GM23248 (cell line): ENCODE data around the gene MTRF1. TPM values are rescaled to one million over a fixed set of nuclear protein-coding genes. Genes with fewer than 3 reads are reported as not detected.
"Not testable (repeated sequence)": the region's sequence is repeated elsewhere in the genome, so short reads cannot be mapped to it uniquely, and the experiment has no call there.

Experiments used
- DNase-seq: peaks from one replicate; pipeline ENCODE4 v3.0.0-alpha.2; 2015
- H2AFZ ChIP-seq: fragments of 200-600 bp; sonication (generic); 2 replicates; pipeline ENCODE4 v1.6.1; 2016; ENCODE audit warnings: antibody characterized with exemption
- H3F3A ChIP-seq: fragments of 200-600 bp; sonication (generic); 2 replicates; pipeline ENCODE4 v1.6.1; 2016; ENCODE audit warnings: mild to moderate bottlenecking, antibody characterized with exemption, mixed run types; ENCODE audit not compliant: insufficient read depth
- H3K27ac ChIP-seq: fragments of 200-600 bp; sonication (generic); 2 replicates; pipeline ENCODE4 v1.5.1; 2016; ENCODE audit warnings: mild to moderate bottlenecking
- H3K27me3 ChIP-seq: fragments of 200-600 bp; sonication (generic); replicated peaks from 2 replicates; pipeline ENCODE4 v1.6.1; 2016; ENCODE audit warnings: mild to moderate bottlenecking; ENCODE audit not compliant: insufficient read depth
- H3K36me3 ChIP-seq: fragments of 200-600 bp; sonication (generic); 2 replicates; pipeline ENCODE4 v1.6.1; 2016; ENCODE audit warnings: low read depth, mild to moderate bottlenecking
- H3K4me1 ChIP-seq: fragments of 200-600 bp; sonication (generic); 2 replicates; pipeline ENCODE4 v1.6.1; 2016; ENCODE audit warnings: mild to moderate bottlenecking; ENCODE audit not compliant: insufficient read depth
- H3K4me2 ChIP-seq: fragments of 200-600 bp; sonication (generic); one replicate; pipeline ENCODE4 v1.6.1; 2016; ENCODE audit warnings: mild to moderate bottlenecking; ENCODE audit not compliant: unreplicated experiment
- H3K4me3 ChIP-seq: fragments of 200-600 bp; sonication (generic); 2 replicates; pipeline ENCODE4 v1.5.1; 2016; ENCODE audit warnings: mild to moderate bottlenecking
- H3K79me2 ChIP-seq: fragments of 200-600 bp; sonication (generic); 2 replicates; pipeline ENCODE4 v1.6.1; 2016; ENCODE audit warnings: mild to moderate bottlenecking; ENCODE audit not compliant: insufficient read depth
- H3K9ac ChIP-seq: fragments of 200-600 bp; sonication (generic); 2 replicates; pipeline ENCODE4 v1.6.1; 2016; ENCODE audit warnings: mild to moderate bottlenecking
- H3K9me2 ChIP-seq: fragments of 200-600 bp; sonication (generic); 2 replicates; pipeline ENCODE4 v1.6.1; 2016; ENCODE audit warnings: mixed run types, mild to moderate bottlenecking, moderate library complexity; ENCODE audit not compliant: insufficient read depth
- H3K9me3 ChIP-seq: fragments of 200-600 bp; sonication (generic); one replicate; pipeline ENCODE4 v1.6.1; 2017; ENCODE audit warnings: low read depth
- H4K20me1 ChIP-seq: fragments of 200-600 bp; sonication (generic); 2 replicates; pipeline ENCODE4 v1.6.0; 2016; ENCODE audit not compliant: insufficient read depth
- EZH2 ChIP-seq: fragments of 200-600 bp; sonication (generic); IDR thresholded peaks from 2 replicates; pipeline ENCODE4 v1.6.1; 2018; ENCODE audit warnings: antibody characterized with exemption, mild to moderate bottlenecking; ENCODE audit not compliant: insufficient read depth, poor library complexity, severe bottlenecking
- EZH2phosphoT487 ChIP-seq: fragments of 200-600 bp; sonication (generic); IDR thresholded peaks from 2 replicates; pipeline ENCODE4 v1.6.1; 2018; ENCODE audit warnings: antibody characterized with exemption, moderate library complexity, mild to moderate bottlenecking, low read depth; ENCODE audit not compliant: insufficient read depth
- WGBS, 2 experiments: methylation state at CpG; one replicate each; pipeline ENCODE4 v1.1.6; 2015 to 2017; ENCODE audit warnings: low lambda C conversion rate in 2 of 2, low coverage in 1 of 2; ENCODE audit errors: missing lambda C conversion rate in 2 of 2; 5-methylcytosine and 5-hydroxymethylcytosine counted together
- in situ Hi-C: fragments of 300-500 bp; cut with MboI; formaldehyde crosslinking; loops from 2 replicates; pipeline ENCODE4 v1.15.0; 2020
- polyA plus RNA-seq: library from polyadenylated mRNA; unstranded; fragments of >200 nt; fragmentation: Nextera tagmentation; extraction: Ambion mirVana; gene quantifications from 2 replicates; pipeline ENCODE4 v1.2.1, GENCODE V29; 2016
- total RNA-seq: library from RNA; depleted of rRNA; stranded (reverse); fragments of >200 nt; shearing (Covaris generic); gene quantifications from 2 replicates; pipeline ENCODE4 v1.2.3, GENCODE V29; 2014

Gene MTRF1
- total and polyA plus RNA-seq, 2 experiments from 2014 or later: 10.5 to 11.2 TPM

GRCh38 chr13:41284512-41285288 is 21.3 kb upstream of the MTRF1 start:
- TF ChIP-seq EZH2 (no peak), EZH2phosphoT487 (peak; percentile 91)
- H3K4me2 ChIP-seq: no peak overlapping the region
- DNase-seq: peak; percentile 89
- H4K20me1 ChIP-seq: no peaks in the 10 kb centered on the region
- H3K27ac ChIP-seq: peak overlapping the region; percentile 51
- WGBS, 2 experiments: 40 to 44% methylated on average over 13 of the region's 13 CpGs
- peaks cover 12% of the 10 kb centered on the region for H3K4me1 ChIP-seq
- no peaks in the 10 kb centered on the region for H3K36me3 ChIP-seq
- H3K79me2 ChIP-seq: no peaks in the 10 kb centered on the region
- H2AFZ ChIP-seq: peak overlapping the region; percentile 2; the same call in 1 of the 2 replicates
- no peaks in the 10 kb centered on the region for H3K9me2 ChIP-seq
- H3K9me3 ChIP-seq: no peaks in the 10 kb centered on the region
- no peaks in the 10 kb centered on the region for H3K27me3 ChIP-seq
- in situ Hi-C loops: no loop called here
- no peak overlapping the region for H3K4me3 ChIP-seq
- H3F3A ChIP-seq: peaks cover 8% of the 10 kb centered on the region
- no peak overlapping the region for H3K9ac ChIP-seq

- H3K4me2 ChIP-seq: no peak overlapping the region
- no peaks in the 10 kb centered on the region for H3K36me3 ChIP-seq
- H3K9ac ChIP-seq: no peak overlapping the region
- H3F3A ChIP-seq: peaks cover 8% of the 10 kb centered on the region
- no peaks in the 10 kb centered on the region for H3K79me2 ChIP-seq
- no peaks in the 10 kb centered on the region for H3K9me2 ChIP-seq
- H3K4me3 ChIP-seq: no peak overlapping the region
- H3K4me1 ChIP-seq: peaks cover 12% of the 10 kb centered on the region
- no peak for DNase-seq
- no peak overlapping the region for H2AFZ ChIP-seq
- no peak overlapping the region for H3K27ac ChIP-seq
- 88 to 95% methylated on average over 5 of the region's 5 CpGs for WGBS, 2 experiments
- no peaks in the 10 kb centered on the region for H4K20me1 ChIP-seq
- no peak for TF ChIP-seq EZH2phosphoT487
- H3K27me3 ChIP-seq: no peaks in the 10 kb centered on the region
- H3K9me3 ChIP-seq: no peaks in the 10 kb centered on the region
- in situ Hi-C loops: no loop called here
Observed at GRCh38 chr13:41282129-41282571, 18.8 kb upstream of the MTRF1 start.

- H3K27ac ChIP-seq, H3K9me3 ChIP-seq, H3K4me2 ChIP-seq, H4K20me1 ChIP-seq, H3K27me3 ChIP-seq, DNase-seq, H2AFZ ChIP-seq, H3K36me3 ChIP-seq, H3K4me1 ChIP-seq, in situ Hi-C loops, H3K9ac ChIP-seq, H3K79me2 ChIP-seq, H3F3A ChIP-seq, H3K9me2 ChIP-seq, H3K4me3 ChIP-seq: not testable (repeated sequence)
- 75 to 78% methylated on average over 2 of the region's 2 CpGs for WGBS, 2 experiments
Observed at GRCh38 chr13:41279156-41279555, 15.8 kb upstream of the MTRF1 start.

- no peaks in the 10 kb centered on the region for H3K27me3 ChIP-seq
- H3K36me3 ChIP-seq: no peaks in the 10 kb centered on the region
- H4K20me1 ChIP-seq: no peaks in the 10 kb centered on the region
- no peak overlapping the region for H3K9ac ChIP-seq
- no peaks in the 10 kb centered on the region for H3K4me1 ChIP-seq
- H3K79me2 ChIP-seq: no peaks in the 10 kb centered on the region
- H3K27ac ChIP-seq: no peak overlapping the region
- no peak for TF ChIP-seq EZH2
- TF ChIP-seq EZH2phosphoT487: no peak
- H3K4me3 ChIP-seq: no peak overlapping the region
- no peaks in the 10 kb centered on the region for H3K9me2 ChIP-seq
- no peak overlapping the region for H2AFZ ChIP-seq
- in situ Hi-C loops: no loop called here
- no peak overlapping the region for H3K4me2 ChIP-seq
- no peaks in the 10 kb centered on the region for H3K9me3 ChIP-seq
- H3F3A ChIP-seq: no peaks in the 10 kb centered on the region; the same call in 1 of the 2 replicates
- no peak for DNase-seq
Observed at GRCh38 chr13:41276824-41277223, 13.4 kb upstream of the MTRF1 start.

GRCh38 chr13:41274881-41275280 is 11.5 kb upstream of the MTRF1 start:
- DNase-seq: peak; percentile 48
- Histone ChIP-seq H4K20me1 (no peaks in the 10 kb centered on the region), H3K9me2 (no peaks in the 10 kb centered on the region), H3K4me3 (no peak overlapping the region), H3K36me3 (no peaks in the 10 kb centered on the region), H3F3A (no peaks in the 10 kb centered on the region; the same call in 1 of the 2 replicates), H3K27me3 (no peaks in the 10 kb centered on the region), H3K9me3 (peaks cover 1% of the 10 kb centered on the region), H3K9ac (no peak overlapping the region), H3K4me2 (no peak overlapping the region), H2AFZ (no peak overlapping the region), H3K4me1 (no peaks in the 10 kb centered on the region), H3K27ac (no peak overlapping the region), H3K79me2 (no peaks in the 10 kb centered on the region)
- 74 to 75% methylated on average over 11 of the region's 11 CpGs for WGBS, 2 experiments
- no peak for TF ChIP-seq EZH2
- no peak for TF ChIP-seq EZH2phosphoT487
- in situ Hi-C loops: no loop called here
